Stimulated activated CD8-positive, alpha-beta memory T cell treated with anti-CD3 and anti-CD28 coated beads, Interleukin-2, amount 100 ng/mL, for 48 hours (primary cell): Measurements from ENCODE around the gene HLTF.
A peak's percentile ranks its signal among the peaks of the same experiment; 100 is the strongest.
"Not testable (repeated sequence)": the region's sequence is repeated elsewhere in the genome, so short reads cannot be mapped to it uniquely, and the experiment has no call there.

Experiments
- DNase-seq, 2 donors: peaks; one replicate each; pipeline ENCODE4 v3.0.0-alpha.2; 2020; ENCODE audit warnings: low read depth in 2 of 2

HLTF gene

DNA sequence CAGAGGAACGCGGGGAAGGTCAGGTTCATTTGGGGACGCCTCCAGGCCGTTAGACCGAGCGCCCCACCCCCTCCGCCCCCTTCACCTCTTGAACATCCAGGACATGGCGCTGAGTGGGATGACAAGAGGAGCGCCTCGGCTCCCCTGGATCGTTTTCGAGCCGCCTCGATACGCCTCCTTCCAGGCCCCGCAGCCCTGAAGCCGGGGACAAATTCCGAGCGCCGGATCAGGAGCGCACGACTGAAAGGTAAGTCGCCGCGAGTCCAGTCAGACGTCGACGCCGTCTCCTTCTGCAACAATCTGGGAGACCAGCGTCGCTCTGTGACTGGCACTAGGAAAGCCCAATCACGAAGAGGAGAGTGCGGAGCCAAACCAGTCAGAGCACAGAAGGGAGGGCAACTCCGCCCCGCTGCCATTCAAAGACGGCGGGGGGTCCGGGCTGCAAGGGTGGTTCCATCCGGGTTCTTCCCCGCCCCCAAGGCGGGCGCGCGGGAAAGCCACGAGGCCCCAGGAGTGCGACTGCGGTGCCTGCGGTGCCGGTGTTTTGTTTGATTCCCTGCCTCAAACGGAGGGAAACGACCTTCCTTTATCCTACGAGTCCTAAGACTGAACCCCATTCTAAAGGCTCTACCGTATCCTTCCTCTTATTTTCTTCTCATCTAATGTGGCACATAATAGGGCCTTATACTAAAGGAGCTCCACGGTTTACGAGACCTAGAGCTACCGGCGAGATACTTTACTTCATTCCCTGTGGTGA, at the start of gene HLTF:
HLTF (minus strand) TSS at position 302 of the 757 bp plus-strand sequence; CDS start at position 105, 197 bp downstream.
- DNase-seq = peak; percentile 80 to 82

- DNase-seq = no peak
Observed at GRCh38 chr3:149134575-149134974, 48.2 kb upstream of the HLTF start.

DNA sequence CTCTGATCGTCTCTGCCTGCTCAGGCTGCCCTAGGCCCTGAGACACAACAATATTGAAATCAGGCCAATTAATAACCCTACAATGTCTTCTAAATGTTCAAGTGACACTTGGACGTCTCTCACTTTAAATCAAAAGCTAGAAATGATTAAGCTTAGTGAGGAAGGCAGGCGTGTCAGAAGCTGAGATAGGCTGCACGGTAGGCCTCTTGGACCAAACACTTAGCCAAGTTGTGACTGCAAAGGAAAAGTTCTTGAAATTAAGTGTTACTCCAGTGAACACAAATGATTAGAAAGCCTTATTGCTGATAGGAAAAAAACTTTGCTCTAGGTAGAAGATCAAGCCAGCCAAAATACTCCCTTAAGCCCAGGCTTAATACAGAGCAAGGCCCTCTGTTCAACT, 45.3 kb upstream of the HLTF start:
- no peak for DNase-seq

- peak; percentile 76 to 78 for DNase-seq
Observed at GRCh38 chr3:149129326-149130205, 43.2 kb upstream of the HLTF start, which contains the start of gene HPS3. TSS of gene HPS3 (plus strand) at chr3:149129638. CDS start at chr3:149129724, 86 bp downstream.

DNA sequence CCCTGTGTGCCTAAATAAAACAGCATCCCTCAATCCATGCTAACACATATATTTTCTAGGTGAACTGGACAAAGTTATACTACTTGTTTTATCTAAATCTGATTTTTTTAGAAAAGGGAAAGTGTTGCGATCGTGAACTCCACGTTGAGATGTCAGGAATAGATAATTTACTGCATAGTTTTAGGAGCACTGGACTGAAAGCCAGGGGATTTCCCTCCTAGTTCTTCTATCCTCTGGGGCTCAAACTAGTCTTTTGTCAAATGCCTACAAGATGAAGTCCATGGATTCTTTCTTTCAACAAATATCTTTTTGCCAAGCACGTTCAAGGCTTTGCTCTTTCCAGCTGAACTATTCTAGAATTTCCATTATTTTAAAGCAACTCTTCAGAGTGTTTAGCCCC, 42.5 kb upstream of the HLTF start:
- no peak for DNase-seq

- no peak for DNase-seq
Observed at GRCh38 chr3:149122721-149123578, 36.6 kb upstream of the HLTF start.

GRCh38 chr3:149120051-149120972, 34.0 kb upstream of the HLTF start:
- DNase-seq = no peak

DNA sequence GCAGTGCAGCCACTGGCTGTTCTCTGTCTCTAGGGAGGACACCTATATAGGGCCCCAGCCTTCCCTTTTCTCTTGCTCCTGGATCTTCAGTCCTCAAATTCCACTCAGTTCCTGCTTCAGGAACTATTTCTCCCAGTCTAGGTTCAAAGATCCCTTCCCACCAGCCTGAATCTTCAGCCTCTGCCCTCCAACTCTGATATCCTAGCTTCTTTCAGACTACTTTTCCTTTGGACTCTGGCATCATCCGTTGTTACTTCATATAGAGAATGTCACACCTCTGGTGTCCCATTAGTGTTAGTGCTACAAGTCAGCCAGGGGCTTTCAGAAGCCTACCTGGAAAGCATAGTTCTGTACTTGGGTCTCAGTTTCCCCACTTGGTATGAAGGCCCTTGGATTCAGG, 33.1 kb upstream of the HLTF start:
- DNase-seq = no peak

GRCh38 chr3:149118724-149119123, 32.4 kb upstream of the HLTF start:
- no peak for DNase-seq

- no peak for DNase-seq
Observed at GRCh38 chr3:149115114-149115513, 28.8 kb upstream of the HLTF start.

- no peak for DNase-seq
Observed at GRCh38 chr3:149114458-149114857, 28.1 kb upstream of the HLTF start.

DNA sequence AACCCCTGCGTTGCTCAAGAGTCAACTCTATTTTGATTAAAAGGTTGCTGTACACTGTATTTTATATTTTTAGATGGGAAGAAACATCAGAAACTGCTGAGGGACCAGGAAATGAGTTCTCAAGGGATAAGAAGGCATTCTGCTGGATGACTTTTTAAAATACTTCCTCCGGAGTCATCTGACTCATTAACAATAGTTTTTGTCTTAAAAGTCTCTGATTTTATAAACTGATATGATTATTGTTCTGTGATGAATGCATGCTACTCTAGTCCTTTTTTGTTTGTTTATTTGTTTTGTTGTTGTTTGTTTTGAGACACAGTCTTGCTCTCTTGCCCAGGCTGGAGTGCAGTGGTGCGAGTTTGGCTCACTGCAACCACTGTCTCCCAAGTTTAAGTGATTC, 18.2 kb upstream of the HLTF start:
- DNase-seq = no peak

GRCh38 chr3:149101641-149102040, 15.3 kb upstream of the HLTF start:
- no peak for DNase-seq

GRCh38 chr3:149101154-149101553, 14.8 kb upstream of the HLTF start:
- no peak for DNase-seq

- not testable (repeated sequence) for DNase-seq
Observed at GRCh38 chr3:149097987-149098386, 11.7 kb upstream of the HLTF start.

- no peak for DNase-seq
Observed at GRCh38 chr3:149095487-149095886, 9.2 kb upstream of the HLTF start.

- DNase-seq = no peak
Observed at GRCh38 chr3:149091983-149092382, 5.7 kb upstream of the HLTF start.

- no peak for DNase-seq
Observed at GRCh38 chr3:149090907-149091306, 4.6 kb upstream of the HLTF start.

DNA sequence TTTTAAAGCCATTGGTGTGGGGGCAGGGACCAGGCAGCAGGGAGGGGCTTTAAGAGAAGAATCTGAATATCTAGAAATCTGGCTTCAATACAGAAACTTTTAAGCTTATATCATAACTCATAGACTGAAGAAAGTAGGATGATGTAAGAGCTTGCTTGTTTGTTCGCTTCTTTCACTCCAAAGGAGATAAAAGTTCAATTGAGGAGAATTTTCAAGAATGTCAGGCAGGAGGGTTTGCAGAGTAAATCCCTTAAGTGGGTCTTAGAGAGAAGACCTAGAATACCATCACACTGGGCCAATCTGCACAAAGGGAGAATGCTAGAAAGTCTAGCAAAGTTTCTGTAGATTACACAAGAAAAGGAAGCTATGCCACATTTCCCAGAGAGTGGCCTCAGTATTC, 4.1 kb upstream of the HLTF start:
- DNase-seq = no peak

DNA sequence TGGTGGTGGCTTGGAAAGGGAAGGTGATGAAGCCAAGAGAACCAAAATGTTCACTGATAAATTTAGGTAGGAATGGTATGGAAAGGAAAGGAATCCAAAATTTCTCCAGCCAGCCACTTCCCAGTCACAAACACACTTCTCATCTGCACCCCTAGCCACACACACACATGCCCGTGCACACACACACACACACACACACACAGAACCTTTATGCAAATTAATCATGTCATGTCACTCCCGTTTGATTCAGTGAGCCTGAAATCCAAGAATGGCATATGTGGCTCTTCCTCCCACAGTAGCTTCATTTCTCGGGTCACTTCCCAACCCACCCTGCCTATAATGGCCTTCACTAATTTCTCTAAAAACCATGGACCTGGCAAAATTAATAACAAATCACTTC, 3.1 kb upstream of the HLTF start:
- DNase-seq = no peak

DNA sequence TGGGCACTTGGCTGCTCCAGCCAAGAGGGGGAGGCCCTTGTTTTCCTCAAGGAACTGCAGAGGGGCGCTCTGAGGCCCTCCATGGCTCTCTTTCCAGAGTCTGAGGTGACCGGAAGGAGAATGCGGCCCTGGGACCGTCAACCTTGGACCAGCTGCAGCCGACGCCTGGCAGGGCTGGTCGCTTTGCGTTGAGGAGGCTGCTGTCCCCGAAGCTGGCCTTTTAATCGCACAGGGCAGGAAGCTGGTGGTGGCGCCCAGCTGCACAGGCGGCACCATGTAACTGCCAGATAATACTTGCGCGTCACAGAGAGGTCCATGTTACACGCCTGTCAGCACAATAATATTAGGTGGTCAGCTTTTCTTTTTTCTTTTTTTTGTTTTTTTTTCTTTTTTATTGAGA, 875 bp upstream of the HLTF start:
- DNase-seq = no peak
